GM12878 (cell line): ENCODE measurements around the gene PPP2R2B. TPM values are rescaled to one million over a fixed set of nuclear protein-coding genes. Genes with fewer than 3 reads are reported as not detected.

Source experiments
- ATAC-seq: fragments of 200-7000 bp; cut with Tn5 transposase; 3 replicates; pipeline ENCODE4 v1.9.1; 2020; ENCODE audit warnings: mild to moderate bottlenecking, moderate library complexity
- BruUV-seq: library from RNA; stranded (reverse); fragments of 400-500 nt; replicated peaks from 2 replicates; lab custom pipeline; 2021; lab: Mats Ljungman, UMichigan
- CTCF ChIA-PET: fragments of 300-600 bp; sonication (Branson Sonifier 250); formaldehyde crosslinking; extraction: SDS; loops from one replicate; lab custom pipeline; 2021; ENCODE audit warnings: inconsistent platforms; lab: Yijun Ruan, JAX
- POLR2A ChIA-PET: fragments of 350-600 bp; formaldehyde crosslinking; extraction: SDS; loops from one replicate; lab custom pipeline; 2021; ENCODE audit warnings: inconsistent platforms; lab: Charles Lee
- RAD21 ChIA-PET: fragments of 300-600 bp; sonication (Branson Sonifier 250); formaldehyde crosslinking; loops from one replicate; lab custom pipeline; 2023; ENCODE audit warnings: antibody characterized with exemption; ENCODE audit not compliant: unreplicated experiment; lab: Charles Lee
- SMC1A ChIA-PET: fragments of 300-600 bp; sonication (Branson Sonifier 250); formaldehyde crosslinking; loops from one replicate; lab custom pipeline; 2023; ENCODE audit not compliant: unreplicated experiment, uncharacterized antibody; lab: Charles Lee
- DNase-seq: peaks from one replicate; pipeline ENCODE4 v3.0.0-alpha.2; 2011; ENCODE audit warnings: low read depth, low spot score
- FAIRE-seq: peaks from 3 replicates; lab custom pipeline; 2011; peaks lifted over from hg19 to GRCh38; lab: Jason Lieb, UNC
- H2AFZ ChIP-seq: 2 replicates; pipeline ENCODE4 v1.6.0; 2011; ENCODE audit warnings: low read depth, low read length, control low read depth; ENCODE audit not compliant: control insufficient read depth
- H3K27ac ChIP-seq: 2 replicates; pipeline ENCODE4 v1.5.1; 2011; ENCODE audit warnings: control low read depth; ENCODE audit not compliant: control insufficient read depth, insufficient read depth
- H3K27me3 ChIP-seq, 2 experiments: replicated peaks in 1 of 2; 2 replicates each; pipeline versions ENCODE4 v1.6.0 to v1.6.1; 2011; ENCODE audit warnings: low read length in 1 of 2; ENCODE audit not compliant: control insufficient read depth in 2 of 2, insufficient read depth in 2 of 2
- H3K36me3 ChIP-seq, 2 experiments: 2 replicates each; pipeline ENCODE4 v1.5.1; 2011; ENCODE audit warnings: low read length in 1 of 2; ENCODE audit not compliant: control insufficient read depth in 2 of 2, insufficient read depth in 2 of 2
- H3K4me1 ChIP-seq: 2 replicates; pipeline ENCODE4 v1.6.1; 2011; ENCODE audit warnings: mild to moderate bottlenecking, low read length, moderate library complexity, mixed read lengths; ENCODE audit not compliant: control insufficient read depth, insufficient read depth
- H3K4me2 ChIP-seq: 2 replicates; pipeline ENCODE4 v1.6.0; 2011; ENCODE audit warnings: control low read depth; ENCODE audit not compliant: control insufficient read depth, insufficient read depth
- H3K4me3 ChIP-seq: fragments of 200-600 bp; sonication (generic); 2 replicates; pipeline ENCODE4 v1.5.1; 2016
- H3K79me2 ChIP-seq: 2 replicates; pipeline ENCODE4 v1.6.0; 2011; ENCODE audit warnings: low read length; ENCODE audit not compliant: control insufficient read depth, insufficient read depth
- H3K9ac ChIP-seq: 2 replicates; pipeline ENCODE4 v1.8.0; 2011; ENCODE audit warnings: low read length, control low read depth, mixed read lengths; ENCODE audit not compliant: control insufficient read depth, insufficient read depth
- H3K9me3 ChIP-seq: replicated peaks from 3 replicates; pipeline ENCODE4 v1.5.1; 2011; ENCODE audit warnings: mild to moderate bottlenecking, low read length; ENCODE audit not compliant: control insufficient read depth, insufficient read depth
- H4K20me1 ChIP-seq: 2 replicates; pipeline ENCODE4 v1.6.0; 2011; ENCODE audit not compliant: control insufficient read depth, insufficient read depth
- BACH1 ChIP-seq: fragments of 450-650 bp; IDR thresholded peaks from 2 replicates; pipeline ENCODE4 v1.6.1; 2017; ENCODE audit warnings: mild to moderate bottlenecking, borderline replicate concordance
- FOXK2 ChIP-seq: fragments of 450-650 bp; IDR thresholded peaks from 2 replicates; pipeline ENCODE4 v1.6.1; 2017; ENCODE audit warnings: mild to moderate bottlenecking, moderate library complexity
- HCFC1 ChIP-seq: fragments of 150-350 bp; IDR thresholded peaks from 2 replicates; pipeline ENCODE4 v1.6.1; 2014; ENCODE audit warnings: low read length
- MTA2 ChIP-seq: fragments of 450-650 bp; IDR thresholded peaks from 2 replicates; pipeline ENCODE4 v1.6.1; 2016; ENCODE audit warnings: low read depth, mild to moderate bottlenecking, moderate library complexity
- MXI1 ChIP-seq: fragments of 150-350 bp; IDR thresholded peaks from 2 replicates; pipeline ENCODE4 v1.6.1; 2011; ENCODE audit warnings: low read depth, mild to moderate bottlenecking, inconsistent platforms, low read length, improper control_type of control experiment
- NBN ChIP-seq: fragments of 450-650 bp; IDR thresholded peaks from 2 replicates; pipeline ENCODE4 v1.6.1; 2016
- NFIC ChIP-seq: IDR thresholded peaks from 2 replicates; pipeline ENCODE4 v1.6.1; 2012; ENCODE audit warnings: low read depth, mild to moderate bottlenecking, inconsistent platforms, low read length, moderate library complexity
- PAX8 ChIP-seq: fragments of 450-650 bp; IDR thresholded peaks from 2 replicates; pipeline ENCODE4 v1.6.1; 2017; ENCODE audit warnings: mild to moderate bottlenecking, moderate library complexity
- RAD51 ChIP-seq: fragments of 450-650 bp; IDR thresholded peaks from 2 replicates; pipeline ENCODE4 v1.6.1; 2016; ENCODE audit warnings: moderate library complexity, mild to moderate bottlenecking, inconsistent platforms
- SREBF2 ChIP-seq: IDR thresholded peaks from 2 replicates; pipeline ENCODE4 v1.6.1; 2012; ENCODE audit warnings: mild to moderate bottlenecking, low read length
- ZNF217 ChIP-seq: fragments of 450-650 bp; IDR thresholded peaks from 2 replicates; pipeline ENCODE4 v1.6.1; 2017; ENCODE audit warnings: antibody characterized with exemption, mild to moderate bottlenecking
- WGBS: methylation state at CpG from one replicate; pipeline ENCODE4 v1.1.6; 2016; ENCODE audit warnings: low lambda C conversion rate; ENCODE audit not compliant: insufficient replicate concordance, insufficient coverage; ENCODE audit errors: missing lambda C conversion rate; 5-methylcytosine and 5-hydroxymethylcytosine counted together
- in situ Hi-C: fragments of 300-500 bp; cut with MboI; formaldehyde crosslinking; loops from 9 replicates; pipeline ENCODE4 v1.14.3; 2018; ENCODE audit warnings: mixed read lengths
- intact Hi-C: fragments of 100-400 bp; cut with micrococcal nuclease; formaldehyde crosslinking; loops from one replicate; pipeline ENCODE4 v1.14.2; 2022; ENCODE audit not compliant: unreplicated experiment
- polyA plus RNA-seq, 11 experiments: library from polyadenylated mRNA; depleted of rRNA in 4 of 11; unstranded in 6 of 11; stranded (reverse) in 5 of 11; fragments of >200 nt; fragmentation: Nextera tagmentation in 4 of 11; fragmentation: Illumina TruSeq in 1 of 11; extraction: Ambion mirVana in 4 of 11; extraction: Trizol in 1 of 11; gene quantifications; 1 replicate in 1 of 11; 2 replicates in 10 of 11; pipeline versions ENCODE4 v1.2.1 to v1.2.3, GENCODE V29; 2011 to 2016; ENCODE audit warnings: inconsistent platforms in 2 of 11, missing spikeins in 2 of 11, low read depth in 1 of 11
- total RNA-seq, 4 experiments: library from RNA; depleted of rRNA in 3 of 4; stranded (reverse); fragments of >200 nt in 3 of 4; fragmentation: Illumina TruSeq in 1 of 4; extraction: Trizol in 1 of 4; gene quantifications; 2 replicates each; pipeline versions ENCODE4 v1.2.1 to v1.2.3, GENCODE V29; 2013 to 2021
- TF ChIP-seq, protein P1 (sequence below): fragments of 450-650 bp; formaldehyde crosslinking; IDR thresholded peaks from 2 replicates; pipeline ENCODE4 v1.4.0; 2020; ENCODE audit warnings: mild to moderate bottlenecking, moderate library complexity
- TF ChIP-seq, protein P2 (sequence below): fragments of 450-650 bp; IDR thresholded peaks from 2 replicates; pipeline ENCODE4 v1.6.1; 2017; ENCODE audit warnings: mild to moderate bottlenecking, moderate library complexity

The PPP2R2B gene
- total and polyA plus RNA-seq, 10 of the 15 experiments (the other 5 are each of a cell fraction or from before 2014, with no cell fraction given) = not detected

GRCh38 chr5:146866263-146866662, 12.3 kb downstream of the PPP2R2B start:
- FAIRE-seq (no peak), DNase-seq (no peak), ATAC-seq (no peak)
- Histone ChIP-seq H3K9ac (no peak overlapping the region), H4K20me1 (no peaks in the 10 kb centered on the region), H3K36me3 (no peaks in the 10 kb centered on the region), H3K9me3 (no peaks in the 10 kb centered on the region), H3K4me2 (no peak overlapping the region), H3K4me3 (no peak overlapping the region), H3K27ac (no peak overlapping the region), H3K27me3 (no peaks in the 10 kb centered on the region), H3K4me1 (no peaks in the 10 kb centered on the region), H3K79me2 (no peaks in the 10 kb centered on the region), H2AFZ (no peak overlapping the region)
- SMC1A ChIA-PET = no interaction called here
- RAD21 ChIA-PET = no interaction called here
- WGBS = 0% methylated on average over 2 of the region's 2 CpGs
- TF ChIP-seq ZNF217 = no peak
- intact Hi-C loops = no loop called here
- POLR2A ChIA-PET = no interaction called here
- no TSS peak for BruUV-seq
- CTCF ChIA-PET = no interaction called here
- in situ Hi-C loops = no loop called here

DNA sequence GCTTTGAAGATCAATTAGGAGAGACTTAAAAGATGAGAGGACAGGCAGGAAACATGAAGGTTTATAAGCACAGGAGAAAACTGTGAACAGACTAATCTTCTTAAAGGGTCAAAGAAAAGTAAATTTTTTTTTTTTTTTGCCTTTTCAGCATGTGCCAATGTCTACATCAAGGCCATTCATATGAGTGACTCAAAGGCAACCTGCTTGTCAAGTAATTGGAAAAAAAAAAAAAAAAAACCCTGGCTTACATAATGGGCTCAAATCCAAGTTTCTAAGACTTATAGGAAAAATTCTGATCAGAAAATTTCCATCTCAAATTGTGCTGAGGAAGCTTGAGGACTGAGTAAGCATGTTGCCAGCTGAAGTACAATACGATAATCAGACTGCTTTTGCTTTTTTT, 15.9 kb downstream of the PPP2R2B start:
- Histone ChIP-seq H3K4me3 (no peak overlapping the region), H4K20me1 (no peaks in the 10 kb centered on the region), H3K27me3 (no peaks in the 10 kb centered on the region), H3K9me3 (no peaks in the 10 kb centered on the region), H3K79me2 (no peaks in the 10 kb centered on the region), H2AFZ (no peak overlapping the region), H3K4me2 (no peak overlapping the region), H3K36me3 (no peaks in the 10 kb centered on the region), H3K9ac (no peak overlapping the region), H3K4me1 (no peaks in the 10 kb centered on the region), H3K27ac (no peak overlapping the region)
- in situ Hi-C loops (no loop called here), intact Hi-C loops (no loop called here)
- WGBS = 0% methylated on average over 1 of the region's 1 CpG
- DNase-seq = no peak
- CTCF ChIA-PET = no interaction called here
- SMC1A ChIA-PET = no interaction called here
- POLR2A ChIA-PET = no interaction called here
- BruUV-seq = no TSS peak
- RAD21 ChIA-PET = no interaction called here
- FAIRE-seq = no peak
- no peak for ATAC-seq
- TF ChIP-seq HCFC1 (no peak), MTA2 (no peak), MXI1 (no peak), BACH1 (no peak), PAX8 (no peak), RAD51 (no peak), NFIC (no peak), SREBF2 (no peak), FOXK2 (no peak), NBN (no peak)
- TF ChIP-seq, protein P1, sequence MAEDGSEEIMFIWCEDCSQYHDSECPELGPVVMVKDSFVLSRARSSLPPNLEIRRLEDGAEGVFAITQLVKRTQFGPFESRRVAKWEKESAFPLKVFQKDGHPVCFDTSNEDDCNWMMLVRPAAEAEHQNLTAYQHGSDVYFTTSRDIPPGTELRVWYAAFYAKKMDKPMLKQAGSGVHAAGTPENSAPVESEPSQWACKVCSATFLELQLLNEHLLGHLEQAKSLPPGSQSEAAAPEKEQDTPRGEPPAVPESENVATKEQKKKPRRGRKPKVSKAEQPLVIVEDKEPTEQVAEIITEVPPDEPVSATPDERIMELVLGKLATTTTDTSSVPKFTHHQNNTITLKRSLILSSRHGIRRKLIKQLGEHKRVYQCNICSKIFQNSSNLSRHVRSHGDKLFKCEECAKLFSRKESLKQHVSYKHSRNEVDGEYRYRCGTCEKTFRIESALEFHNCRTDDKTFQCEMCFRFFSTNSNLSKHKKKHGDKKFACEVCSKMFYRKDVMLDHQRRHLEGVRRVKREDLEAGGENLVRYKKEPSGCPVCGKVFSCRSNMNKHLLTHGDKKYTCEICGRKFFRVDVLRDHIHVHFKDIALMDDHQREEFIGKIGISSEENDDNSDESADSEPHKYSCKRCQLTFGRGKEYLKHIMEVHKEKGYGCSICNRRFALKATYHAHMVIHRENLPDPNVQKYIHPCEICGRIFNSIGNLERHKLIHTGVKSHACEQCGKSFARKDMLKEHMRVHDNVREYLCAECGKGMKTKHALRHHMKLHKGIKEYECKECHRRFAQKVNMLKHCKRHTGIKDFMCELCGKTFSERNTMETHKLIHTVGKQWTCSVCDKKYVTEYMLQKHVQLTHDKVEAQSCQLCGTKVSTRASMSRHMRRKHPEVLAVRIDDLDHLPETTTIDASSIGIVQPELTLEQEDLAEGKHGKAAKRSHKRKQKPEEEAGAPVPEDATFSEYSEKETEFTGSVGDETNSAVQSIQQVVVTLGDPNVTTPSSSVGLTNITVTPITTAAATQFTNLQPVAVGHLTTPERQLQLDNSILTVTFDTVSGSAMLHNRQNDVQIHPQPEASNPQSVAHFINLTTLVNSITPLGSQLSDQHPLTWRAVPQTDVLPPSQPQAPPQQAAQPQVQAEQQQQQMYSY (CRISPR knock-in tag) = no peak
- TF ChIP-seq, protein P2, sequence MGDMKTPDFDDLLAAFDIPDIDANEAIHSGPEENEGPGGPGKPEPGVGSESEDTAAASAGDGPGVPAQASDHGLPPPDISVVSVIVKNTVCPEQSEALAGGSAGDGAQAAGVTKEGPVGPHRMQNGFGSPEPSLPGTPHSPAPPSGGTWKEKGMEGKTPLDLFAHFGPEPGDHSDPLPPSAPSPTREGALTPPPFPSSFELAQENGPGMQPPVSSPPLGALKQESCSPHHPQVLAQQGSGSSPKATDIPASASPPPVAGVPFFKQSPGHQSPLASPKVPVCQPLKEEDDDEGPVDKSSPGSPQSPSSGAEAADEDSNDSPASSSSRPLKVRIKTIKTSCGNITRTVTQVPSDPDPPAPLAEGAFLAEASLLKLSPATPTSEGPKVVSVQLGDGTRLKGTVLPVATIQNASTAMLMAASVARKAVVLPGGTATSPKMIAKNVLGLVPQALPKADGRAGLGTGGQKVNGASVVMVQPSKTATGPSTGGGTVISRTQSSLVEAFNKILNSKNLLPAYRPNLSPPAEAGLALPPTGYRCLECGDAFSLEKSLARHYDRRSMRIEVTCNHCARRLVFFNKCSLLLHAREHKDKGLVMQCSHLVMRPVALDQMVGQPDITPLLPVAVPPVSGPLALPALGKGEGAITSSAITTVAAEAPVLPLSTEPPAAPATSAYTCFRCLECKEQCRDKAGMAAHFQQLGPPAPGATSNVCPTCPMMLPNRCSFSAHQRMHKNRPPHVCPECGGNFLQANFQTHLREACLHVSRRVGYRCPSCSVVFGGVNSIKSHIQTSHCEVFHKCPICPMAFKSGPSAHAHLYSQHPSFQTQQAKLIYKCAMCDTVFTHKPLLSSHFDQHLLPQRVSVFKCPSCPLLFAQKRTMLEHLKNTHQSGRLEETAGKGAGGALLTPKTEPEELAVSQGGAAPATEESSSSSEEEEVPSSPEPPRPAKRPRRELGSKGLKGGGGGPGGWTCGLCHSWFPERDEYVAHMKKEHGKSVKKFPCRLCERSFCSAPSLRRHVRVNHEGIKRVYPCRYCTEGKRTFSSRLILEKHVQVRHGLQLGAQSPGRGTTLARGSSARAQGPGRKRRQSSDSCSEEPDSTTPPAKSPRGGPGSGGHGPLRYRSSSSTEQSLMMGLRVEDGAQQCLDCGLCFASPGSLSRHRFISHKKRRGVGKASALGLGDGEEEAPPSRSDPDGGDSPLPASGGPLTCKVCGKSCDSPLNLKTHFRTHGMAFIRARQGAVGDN = no peak
